HuH-7 (cell line): ENCODE measurements around the gene ZBTB42.

Experiments
- DNase-seq: peaks from one replicate; pipeline ENCODE4 v3.0.0; 2011; ENCODE audit warnings: low spot score

Gene ZBTB42

GRCh38 chr14:104769324-104770071 lies 31.4 kb upstream of the ZBTB42 start:
- no peak for DNase-seq

GRCh38 chr14:104770072-104770579 lies 30.8 kb upstream of the ZBTB42 start:
- DNase-seq = no peak

GRCh38 chr14:104770851-104771272 lies 30.0 kb upstream of the ZBTB42 start:
- no peak for DNase-seq

GRCh38 chr14:104771374-104771773 lies 29.5 kb upstream of the ZBTB42 start:
- DNase-seq = no peak

GRCh38 chr14:104771918-104772706 lies 28.8 kb upstream of the ZBTB42 start:
- DNase-seq = no peak

- no peak for DNase-seq
Measured at GRCh38 chr14:104772707-104773504, 28.0 kb upstream of the ZBTB42 start.

- no peak for DNase-seq
Measured at GRCh38 chr14:104773505-104774452, 27.1 kb upstream of the ZBTB42 start.

- no peak for DNase-seq
Measured at GRCh38 chr14:104774453-104775072, 26.3 kb upstream of the ZBTB42 start.

GRCh38 chr14:104775073-104775489 lies 25.8 kb upstream of the ZBTB42 start:
- no peak for DNase-seq

GRCh38 chr14:104776481-104776880 lies 24.4 kb upstream of the ZBTB42 start:
- DNase-seq = no peak

- DNase-seq = no peak
Measured at GRCh38 chr14:104776961-104777807, 23.7 kb upstream of the ZBTB42 start.

- DNase-seq = no peak
Measured at GRCh38 chr14:104777808-104778249, 23.1 kb upstream of the ZBTB42 start.

GRCh38 chr14:104778694-104779331 lies 22.1 kb upstream of the ZBTB42 start:
- no peak for DNase-seq

GRCh38 chr14:104779776-104780512 lies 21.0 kb upstream of the ZBTB42 start:
- no peak for DNase-seq

GRCh38 chr14:104780513-104781030 lies 20.3 kb upstream of the ZBTB42 start:
- DNase-seq = no peak

GRCh38 chr14:104781271-104782077 lies 19.4 kb upstream of the ZBTB42 start:
- DNase-seq = no peak

- no peak for DNase-seq
Measured at GRCh38 chr14:104782086-104782807, 18.7 kb upstream of the ZBTB42 start.
